ENCODE results near the gene DOHH.

- TF ChIP-seq CTCF (optimal IDR thresholded peaks at IDR 0.05 in 1 of 3, IDR thresholded peaks at IDR 0.05 in 1 of 3, conservative IDR thresholded peaks at IDR 0.05 in 1 of 3; ENCODE audit: extremely low read depth in 1 of 3, insufficient read depth in 2 of 3, low read length in 3 of 3) (no peak), EZH2 (IDR thresholded peaks at IDR 0.05; ENCODE audit: low read length) (no peak)
Observed at GRCh38 chr19:3496392-3497273, 3.8 kb downstream of the DOHH start.

Measured in keratinocyte (primary cell).